GM19395 (cell line): Measurements from ENCODE around the gene MTMR4.
"Not testable (repeated sequence)": the region's sequence is repeated elsewhere in the genome, so short reads cannot be mapped to it uniquely, and the experiment has no call there.

Experiments used
- ATAC-seq: cut with Tn5 transposase; IDR thresholded peaks from one replicate; pipeline ENCODE4 v1.9.1; 2021; ENCODE audit warnings: mild to moderate bottlenecking, moderate library complexity; ENCODE audit not compliant: unreplicated experiment

MTMR4 gene

GRCh38 chr17:58493506-58493905, 20.9 kb downstream of the MTMR4 start:
- ATAC-seq: no peak

GRCh38 chr17:58492238-58493121, 22.0 kb downstream of the MTMR4 start:
- ATAC-seq: no peak

DNA sequence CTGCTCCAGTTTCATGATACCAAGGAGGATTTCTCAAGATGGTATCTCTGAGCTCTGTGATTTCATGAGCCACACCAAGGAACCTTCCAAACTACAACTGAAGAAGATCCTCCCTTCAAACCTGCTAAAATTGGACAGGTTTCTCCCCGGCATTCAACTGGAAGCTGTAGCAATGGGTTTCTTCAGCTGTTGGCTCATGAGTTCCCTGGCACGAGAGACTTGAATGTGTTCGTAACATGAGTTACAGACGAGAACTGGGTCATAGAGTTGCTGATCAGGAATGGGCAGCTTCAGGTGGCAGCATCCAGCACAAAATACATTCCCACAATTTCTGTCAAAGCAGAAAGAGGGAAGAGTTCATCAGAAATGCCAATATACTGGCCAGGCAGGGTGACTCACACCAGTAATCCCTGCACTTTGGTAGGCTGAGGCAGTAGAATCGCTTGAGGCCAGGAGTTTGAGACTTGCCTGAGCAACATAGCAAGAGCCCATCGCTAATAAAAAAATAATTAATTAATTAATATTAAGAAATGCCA, 22.9 kb downstream of the MTMR4 start:
- no peak for ATAC-seq

GRCh38 chr17:58488428-58488890, 26.0 kb downstream of the MTMR4 start:
- no peak for ATAC-seq

DNA sequence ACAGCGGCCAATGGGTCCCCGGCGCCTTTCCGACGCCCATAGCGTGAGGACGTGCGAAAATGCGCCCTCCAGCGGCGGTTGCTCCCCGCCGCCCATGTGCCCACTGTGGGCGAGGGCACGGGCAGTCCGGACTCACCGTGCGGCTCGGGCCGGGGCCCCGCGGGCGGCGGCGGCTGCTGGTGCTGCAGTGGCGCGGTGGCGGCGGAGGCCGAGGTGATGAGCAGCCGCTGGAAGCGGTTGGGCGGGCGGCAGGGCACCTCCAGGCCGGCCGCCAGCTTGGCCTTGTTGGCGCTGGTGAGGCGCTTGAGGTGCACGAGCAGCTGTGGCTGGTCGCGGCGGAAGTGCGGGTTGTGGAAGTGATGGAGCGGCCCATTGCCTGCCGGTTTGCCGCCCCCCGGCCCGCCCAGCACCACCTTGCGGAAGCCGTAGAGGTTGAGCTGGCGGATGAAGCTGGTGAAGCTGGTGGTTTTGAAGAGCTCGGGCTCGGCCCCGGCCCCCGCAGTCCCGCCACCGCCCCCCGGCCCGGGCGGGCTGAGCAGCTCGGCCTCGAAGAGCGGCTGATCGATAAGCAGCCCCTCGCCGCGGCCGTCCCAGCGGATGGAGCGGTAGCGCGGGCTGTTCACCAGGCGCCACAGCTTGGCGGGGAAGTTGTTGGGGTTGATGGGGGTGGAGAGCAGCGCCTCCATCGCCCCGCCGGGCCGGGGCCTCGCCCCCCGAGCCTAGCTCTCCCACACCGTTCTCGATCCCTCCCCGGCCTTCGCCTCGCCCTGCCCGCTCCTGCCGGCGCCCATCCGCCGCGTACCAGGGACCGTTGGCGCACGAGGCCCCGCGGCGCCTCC, 26.6 kb downstream of the MTMR4 start, which contains the start of gene HSF5:
TSS of gene HSF5 (minus strand) at position 820 of the 839 bp plus-strand sequence. CDS start at position 686, 134 bp downstream.
- no peak for ATAC-seq

DNA sequence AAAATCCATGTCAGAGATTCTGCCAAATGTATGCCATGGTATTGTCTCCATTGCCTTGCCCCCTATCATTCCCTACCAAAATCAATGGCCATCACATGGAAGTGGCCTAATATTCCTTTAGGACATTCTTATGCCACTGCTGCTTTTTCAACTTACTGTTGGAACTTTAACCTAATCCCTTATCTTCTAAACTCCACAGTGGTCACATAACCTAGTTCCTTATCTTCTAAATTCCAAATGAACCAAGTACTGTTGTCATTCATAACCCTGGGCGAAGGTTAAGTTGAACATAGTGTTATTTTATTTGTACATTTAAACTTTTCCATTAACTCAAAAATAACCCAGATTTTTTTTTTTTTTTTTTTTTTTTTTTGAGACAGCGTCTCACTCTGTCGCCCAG, 29.8 kb downstream of the MTMR4 start:
- no peak for ATAC-seq

- ATAC-seq: not testable (repeated sequence)
Observed at GRCh38 chr17:58481798-58482197, 32.6 kb downstream of the MTMR4 start.

- no peak for ATAC-seq
Observed at GRCh38 chr17:58480090-58480489, 34.3 kb downstream of the MTMR4 start.

GRCh38 chr17:58476812-58477211, 37.6 kb downstream of the MTMR4 start:
- ATAC-seq: no peak

DNA sequence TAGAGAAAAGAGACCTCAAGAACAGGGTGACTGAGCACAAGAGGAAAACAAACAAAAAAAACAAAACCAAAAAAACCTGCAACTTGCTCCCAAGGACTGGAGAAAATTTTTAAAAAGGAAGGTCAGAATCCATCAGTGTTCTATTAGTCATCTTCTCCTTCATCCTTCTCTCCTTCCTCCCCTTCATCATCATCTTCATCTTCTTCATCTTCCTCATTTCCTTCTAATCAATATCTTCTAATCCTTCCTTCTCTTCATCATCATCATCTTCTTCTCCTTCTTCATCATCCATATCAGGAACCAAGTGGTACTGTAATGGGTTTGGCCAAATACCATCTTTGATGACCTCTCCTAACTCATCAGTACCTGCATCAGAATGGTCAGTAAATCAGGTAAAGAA, 38.5 kb downstream of the MTMR4 start:
- ATAC-seq: no peak

GRCh38 chr17:58470356-58470755, 44.1 kb downstream of the MTMR4 start:
- no peak for ATAC-seq

DNA sequence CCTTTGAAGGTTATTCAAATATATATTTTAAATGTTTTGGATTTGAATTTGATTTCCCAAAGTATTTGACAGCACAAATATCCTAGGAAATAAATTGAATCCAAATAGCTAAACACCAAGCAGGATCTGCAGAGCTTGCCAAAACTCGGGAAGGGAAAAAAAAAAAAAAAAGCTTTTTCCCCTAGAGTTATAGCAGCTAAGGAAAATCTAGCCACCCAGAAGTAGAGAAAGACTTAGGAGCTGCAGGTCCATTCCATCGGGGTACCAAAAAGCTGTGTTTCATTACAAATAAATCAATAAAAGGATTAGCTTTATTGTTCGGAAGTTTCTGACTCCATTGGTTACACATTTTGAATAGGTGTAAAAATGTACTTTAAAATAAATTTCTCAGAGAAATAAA, 45.5 kb downstream of the MTMR4 start:
- no peak for ATAC-seq

- no peak for ATAC-seq
Observed at GRCh38 chr17:58455491-58455890, 58.9 kb downstream of the MTMR4 start.

DNA sequence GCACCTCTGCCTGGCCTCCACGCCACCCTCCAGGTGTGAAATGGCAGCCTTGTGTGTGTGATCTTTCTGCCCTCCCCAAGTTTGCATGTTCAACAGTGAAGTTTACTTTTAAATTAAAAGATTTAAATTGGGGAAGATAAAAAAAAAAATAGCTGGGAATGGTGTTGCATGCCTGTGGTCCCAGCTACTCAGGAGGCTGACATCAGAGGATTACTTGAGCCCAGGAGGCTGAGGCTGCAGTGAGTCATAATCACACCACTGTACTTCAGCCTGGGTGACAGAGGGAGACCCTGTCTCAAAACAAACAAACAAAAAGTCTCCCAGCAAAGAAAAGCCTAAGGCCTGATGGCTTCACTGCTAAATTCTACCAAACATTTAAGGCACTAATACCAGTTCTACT, 61.7 kb downstream of the MTMR4 start:
- no peak for ATAC-seq

GRCh38 chr17:58447039-58447975, 67.1 kb downstream of the MTMR4 start:
- ATAC-seq: no peak

DNA sequence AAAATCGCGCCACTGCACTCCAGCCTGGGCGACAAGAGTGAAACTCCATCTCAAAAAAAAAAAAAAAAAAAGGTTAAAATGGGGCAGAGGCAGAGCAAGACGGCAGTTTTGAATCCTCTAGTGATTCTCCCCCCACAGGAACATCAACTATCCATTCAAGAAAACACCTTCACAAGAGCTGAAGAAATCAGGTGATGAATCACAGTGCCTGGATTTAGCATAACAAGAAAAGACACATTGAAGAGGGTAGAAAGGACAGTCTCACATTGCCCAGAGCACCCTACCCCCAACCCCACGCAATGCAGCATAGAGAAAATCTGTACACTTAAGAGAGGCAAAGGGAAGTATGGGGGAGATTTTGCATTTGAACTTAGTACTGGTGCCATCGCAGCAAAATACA, 68.4 kb downstream of the MTMR4 start:
- ATAC-seq: no peak
